Measurements from ENCODE around the gene ATN1.

Gene ATN1

GRCh38 chr12:6925540-6926279, 2.0 kb upstream of the ATN1 start:
- no peak for DNase-seq

- no peak for DNase-seq
Observed at GRCh38 chr12:6928022-6928702, 403 bp downstream of the ATN1 start.

GRCh38 chr12:6928703-6929407, 1.1 kb downstream of the ATN1 start:
- no peak for DNase-seq

- no peak for DNase-seq
Observed at GRCh38 chr12:6929466-6930452, 2.0 kb downstream of the ATN1 start.

GRCh38 chr12:6932766-6933165, 5.0 kb downstream of the ATN1 start:
- DNase-seq, result no peak

GRCh38 chr12:6934110-6934509, 6.4 kb downstream of the ATN1 start:
- no peak for DNase-seq

- DNase-seq, result no peak
Observed at GRCh38 chr12:6935371-6936193, 7.8 kb downstream of the ATN1 start.

- DNase-seq, result no peak
Observed at GRCh38 chr12:6936194-6936635, 8.5 kb downstream of the ATN1 start.

GRCh38 chr12:6936636-6937480, 9.1 kb downstream of the ATN1 start:
- peak; percentile 70 for DNase-seq

- peak; percentile 96 for DNase-seq
Observed at GRCh38 chr12:6937481-6938352, 10.0 kb downstream of the ATN1 start.

GRCh38 chr12:6938353-6939190, 10.8 kb downstream of the ATN1 start:
- no peak for DNase-seq

- no peak for DNase-seq
Observed at GRCh38 chr12:6939191-6939540, 11.4 kb downstream of the ATN1 start.

GRCh38 chr12:6941267-6941666, 13.5 kb downstream of the ATN1 start:
- DNase-seq, result no peak

- DNase-seq, result no peak
Observed at GRCh38 chr12:6941782-6942181, 14.0 kb downstream of the ATN1 start.

- DNase-seq, result no peak
Observed at GRCh38 chr12:6942331-6942665, 14.5 kb downstream of the ATN1 start.

- DNase-seq, result peak; percentile 90
Observed at GRCh38 chr12:6943389-6943721, 15.6 kb downstream of the ATN1 start.

- peak; percentile 96 for DNase-seq
Observed at GRCh38 chr12:6943722-6944380, 16.1 kb downstream of the ATN1 start, which contains the start of the genes C12orf57 and RNU7-1. Gene C12orf57 (plus strand): TSS chr12:6944022. CDS start chr12:6944122, 100 bp downstream. Gene RNU7-1 (plus strand): TSS chr12:6943816.
